ENCODE data around the gene CAMKMT.

The CAMKMT gene

DNA sequence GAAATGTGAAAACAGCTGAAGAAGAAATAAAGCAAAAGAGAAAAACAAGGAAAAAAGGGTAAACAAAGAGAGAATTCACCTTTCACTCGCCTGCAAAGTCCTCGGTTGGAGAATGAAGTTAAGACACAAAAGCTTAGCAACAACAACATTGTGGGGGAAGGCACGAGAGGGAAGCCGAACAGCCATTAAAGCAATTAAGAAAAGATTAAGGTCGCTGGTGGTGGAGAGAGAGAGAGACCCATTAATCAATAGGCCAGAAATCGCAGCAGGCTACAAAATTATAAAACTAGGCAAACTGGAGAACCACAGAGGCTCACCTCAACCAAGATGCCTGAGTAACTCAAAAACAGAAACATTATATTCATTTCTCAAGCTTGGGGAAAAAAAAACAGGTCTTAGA is 459.8 kb downstream of the CAMKMT start:
- H3K36me3 Mint-ChIP-seq, result no peaks in the 10 kb centered on the region
- CTCF ChIA-PET, result no interaction called here

DNA sequence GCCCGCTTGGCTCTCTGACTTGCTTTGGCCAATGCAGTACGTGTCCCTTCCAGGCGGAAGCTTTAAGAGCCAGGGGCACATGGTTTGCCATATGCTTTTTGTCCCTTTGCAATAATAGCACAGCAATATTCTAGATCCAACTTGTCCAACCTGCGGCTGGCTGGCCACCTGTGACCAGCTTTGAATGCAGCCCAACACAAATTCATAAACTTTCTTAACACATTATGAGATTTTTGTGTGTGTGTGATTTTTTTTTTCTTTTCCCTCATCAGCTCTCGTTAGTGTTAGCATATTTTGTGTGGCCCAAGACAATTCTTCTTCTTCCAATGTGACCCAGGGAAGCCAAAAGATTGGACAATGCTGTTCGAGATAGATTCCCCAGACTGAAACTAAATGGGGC is 460.4 kb downstream of the CAMKMT start:
- no peak for DNase-seq
- no peak overlapping the region for H3K4me3 Mint-ChIP-seq
- CTCF ChIA-PET, result no interaction called here
- peaks cover 19% of the 10 kb centered on the region for H3K27me3 Mint-ChIP-seq
- no peaks in the 10 kb centered on the region for H3K4me1 Mint-ChIP-seq
- H3K36me3 Mint-ChIP-seq, result no peaks in the 10 kb centered on the region
- no peaks in the 10 kb centered on the region for H3K9me3 Mint-ChIP-seq
- H3K27ac Mint-ChIP-seq, result no peak overlapping the region

More for the DNA sequence above, 459.8 kb downstream of the CAMKMT start:
- Mint-ChIP-seq H3K4me1 (no peaks in the 10 kb centered on the region), H3K9me3 (no peaks in the 10 kb centered on the region), H3K4me3 (no peak overlapping the region), H3K27me3 (peaks cover 18% of the 10 kb centered on the region), H3K27ac (no peak overlapping the region)
- DNase-seq, result no peak
